Activated CD4-positive, CD25-positive, alpha-beta regulatory T cell (primary cell): ENCODE data around the gene COL23A1.
"Not testable (repeated sequence)": the region's sequence is repeated elsewhere in the genome, so short reads cannot be mapped to it uniquely, and the experiment has no call there.

Source experiments
- DNase-seq, 4 experiments: peaks; one replicate each; lab custom pipeline; 2025; lab: John Stamatoyannopoulos, UW

Gene COL23A1

DNA sequence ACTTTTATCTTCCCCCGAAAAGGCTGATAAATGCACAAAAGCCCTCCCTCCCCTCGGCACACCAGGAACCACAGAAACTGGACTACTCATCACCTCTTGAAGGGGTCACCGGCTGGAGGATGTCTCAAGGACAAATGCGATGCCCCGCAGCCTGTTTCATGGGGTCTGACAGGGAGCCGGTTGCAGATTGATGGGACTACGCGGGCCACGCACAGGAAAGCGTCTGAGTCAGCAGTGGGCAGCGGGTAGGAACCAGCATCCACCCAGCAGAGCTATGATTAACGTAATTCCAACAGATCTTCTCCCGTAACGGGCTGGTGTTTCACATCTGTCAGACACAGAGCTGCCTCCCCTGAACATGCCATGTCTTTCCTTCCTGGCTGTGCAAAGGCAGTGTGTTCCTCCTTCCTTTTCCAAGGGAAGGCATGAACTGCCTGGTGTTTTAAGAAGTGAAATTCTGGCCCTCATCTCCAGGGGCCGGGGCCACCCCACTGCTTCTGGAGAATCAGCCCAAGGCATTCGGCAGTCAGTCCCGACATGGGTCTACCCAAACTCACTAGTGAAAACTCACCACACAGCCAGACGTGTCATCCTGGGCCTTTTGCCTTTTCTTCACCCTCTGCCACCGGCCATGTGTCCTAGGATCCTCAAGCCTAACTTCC lies 213.1 kb downstream of the COL23A1 start:
- no peak for DNase-seq

DNA sequence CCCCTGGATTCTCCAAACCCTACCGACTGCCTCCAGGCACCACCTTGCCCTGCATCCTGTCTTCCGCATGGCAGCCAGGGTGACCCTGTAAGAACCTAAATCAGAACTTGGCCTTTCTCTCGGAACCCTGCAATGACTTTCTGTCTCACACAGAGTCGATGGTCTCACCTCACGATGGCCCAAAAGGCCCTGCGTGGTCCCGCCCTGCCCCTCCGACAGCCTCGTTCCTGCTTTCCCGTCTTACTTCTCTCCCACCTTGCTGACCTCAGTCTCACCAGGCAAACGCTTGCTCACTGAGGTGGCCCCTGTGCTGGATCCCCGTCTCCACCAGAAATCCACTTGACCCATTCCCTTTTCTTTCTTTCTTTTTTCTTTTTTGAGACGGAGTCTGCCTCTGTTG lies 214.8 kb downstream of the COL23A1 start:
- no peak for DNase-seq

DNA sequence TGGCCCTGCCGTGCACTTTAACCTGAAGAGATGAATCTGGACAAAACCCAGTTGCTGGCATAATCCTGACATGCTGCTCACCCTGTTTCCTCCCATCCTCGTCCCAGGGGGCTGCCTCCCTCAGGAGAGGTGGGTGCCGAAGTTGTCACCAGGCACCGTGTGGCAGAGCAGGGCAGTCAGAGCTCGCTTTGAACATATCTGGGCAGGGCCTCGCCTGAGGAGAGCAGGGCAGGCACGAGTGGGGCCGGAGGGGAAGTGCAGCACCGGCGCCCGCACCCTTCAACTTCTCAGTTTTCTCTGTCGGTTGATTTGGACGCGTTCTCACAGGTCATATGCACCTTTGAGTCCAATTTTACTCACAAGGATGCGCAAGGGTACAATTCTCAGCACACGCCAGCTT lies 216.5 kb downstream of the COL23A1 start:
- no peak for DNase-seq

DNA sequence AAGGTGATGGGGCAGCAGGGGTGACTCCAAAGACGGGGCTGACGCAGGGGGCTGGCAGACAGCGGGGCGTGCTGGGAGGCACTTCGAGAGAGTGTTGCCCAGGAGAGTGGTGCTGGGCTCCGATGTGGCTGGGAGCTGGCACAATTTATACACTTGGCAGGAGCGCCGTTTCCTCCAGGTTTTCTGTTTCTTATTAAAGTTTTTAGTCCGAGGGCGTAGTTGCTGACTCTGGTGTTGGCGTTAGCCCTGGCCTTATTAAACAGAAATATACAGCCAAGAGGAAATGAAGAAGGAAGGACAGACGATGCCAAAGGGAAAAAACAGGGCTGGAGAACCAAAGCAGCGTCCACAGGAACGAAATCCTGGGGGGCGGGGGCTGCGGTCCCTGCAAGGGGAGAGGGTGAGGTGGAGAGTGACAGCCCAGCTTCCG lies 218.0 kb downstream of the COL23A1 start:
- DNase-seq = no peak

DNA sequence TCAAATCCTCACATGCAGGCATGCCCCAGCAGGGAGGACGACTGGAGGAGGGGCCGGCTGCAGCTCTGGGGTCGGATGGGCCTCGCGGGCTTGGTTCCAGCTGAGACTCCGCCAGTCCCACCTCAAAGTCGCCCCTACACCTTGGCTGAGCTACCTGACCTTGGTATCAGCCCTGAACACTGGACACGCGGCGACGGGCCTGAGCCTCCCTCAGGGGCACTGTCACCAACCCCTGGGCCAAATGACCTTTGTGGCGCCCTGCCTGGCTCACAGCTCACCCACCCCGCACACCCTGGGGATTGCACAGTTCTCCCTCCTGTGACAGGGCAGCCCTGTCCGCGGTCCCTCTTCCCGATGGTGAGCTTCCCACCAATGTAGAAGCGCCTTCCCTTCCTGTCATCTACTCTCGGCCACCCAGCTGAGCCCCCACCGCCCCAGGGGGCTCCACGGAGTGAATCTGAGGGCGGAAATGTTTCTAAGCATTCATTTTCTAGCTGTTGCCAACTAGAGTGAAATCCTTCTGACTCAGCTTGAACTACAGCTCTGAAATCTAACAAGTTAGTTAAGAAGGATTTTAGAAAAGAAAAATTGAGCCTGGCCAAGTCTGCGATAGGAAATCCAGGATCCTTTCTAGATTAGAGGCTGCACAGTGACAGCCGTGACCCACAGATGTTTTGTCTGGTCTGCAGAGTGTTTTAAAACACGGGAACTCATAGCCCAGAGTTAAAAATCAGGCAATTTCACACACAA lies 218.7 kb downstream of the COL23A1 start:
- DNase-seq = no peak

DNA sequence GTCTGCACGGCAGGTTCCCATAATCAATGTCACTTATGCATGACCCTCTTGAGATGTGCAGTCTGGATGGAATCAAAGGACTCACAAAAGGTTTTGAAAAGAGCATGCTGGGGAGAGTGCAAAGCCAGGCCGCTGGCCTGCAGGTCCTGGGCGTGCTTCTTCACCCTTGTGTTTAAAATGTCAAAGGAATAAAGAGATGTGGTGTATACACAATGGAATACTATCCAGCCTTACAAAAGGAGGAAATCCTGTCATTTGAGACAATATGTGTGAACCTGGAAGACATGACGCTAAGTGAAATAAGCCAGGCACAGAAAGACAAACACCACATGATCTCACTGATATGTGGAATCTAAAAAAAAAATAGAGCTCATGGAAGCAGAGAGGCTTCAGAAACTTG lies 220.1 kb downstream of the COL23A1 start:
- no peak for DNase-seq

DNA sequence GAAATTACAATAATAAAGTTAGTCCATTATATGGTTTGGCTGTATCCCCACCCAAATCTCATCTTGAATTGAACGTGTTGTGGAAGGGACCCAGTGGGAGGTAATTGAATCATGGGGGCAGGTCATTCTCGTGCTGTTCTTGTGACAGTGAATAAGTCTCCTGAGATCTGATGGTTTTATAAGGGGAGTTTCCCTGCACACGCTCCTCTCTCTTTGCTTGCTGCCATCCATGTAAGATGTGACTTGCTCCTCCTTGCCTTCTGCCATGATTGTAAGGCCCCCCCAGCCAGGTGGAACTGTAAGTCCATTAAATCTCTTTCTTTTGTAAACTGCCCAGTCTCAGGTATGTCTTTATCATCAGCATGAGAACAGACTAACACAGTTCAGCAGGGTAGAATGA lies 220.7 kb downstream of the COL23A1 start:
- DNase-seq = not testable (repeated sequence)

DNA sequence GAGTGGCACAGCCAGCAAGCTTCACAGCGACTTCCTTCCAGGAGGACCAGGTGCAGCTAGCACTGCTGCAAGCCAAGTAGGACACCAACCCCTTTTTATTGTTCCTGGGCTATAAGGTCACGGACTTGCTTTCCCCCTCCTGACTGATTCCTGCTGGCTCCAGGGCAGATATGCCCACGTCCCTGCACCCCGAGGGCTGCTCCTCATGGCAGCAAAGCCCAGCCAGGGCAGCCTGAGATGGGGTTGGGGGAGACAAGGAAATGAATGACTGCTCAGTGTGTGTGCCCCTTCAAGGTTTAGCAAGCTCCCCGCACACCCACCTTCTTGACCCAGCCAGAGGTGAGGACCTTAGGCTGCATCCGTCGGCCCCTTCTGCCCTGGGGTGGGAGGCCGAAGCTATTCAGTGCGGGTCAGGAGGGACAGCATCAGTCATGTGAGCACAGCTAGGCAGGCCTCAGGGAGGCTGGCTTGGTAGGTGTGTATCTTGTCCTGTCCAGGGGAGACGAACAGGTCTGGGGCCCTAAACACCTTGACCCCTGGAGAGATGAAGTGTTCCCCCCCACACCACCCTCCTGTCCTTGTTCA lies 221.4 kb downstream of the COL23A1 start:
- DNase-seq = no peak

DNA sequence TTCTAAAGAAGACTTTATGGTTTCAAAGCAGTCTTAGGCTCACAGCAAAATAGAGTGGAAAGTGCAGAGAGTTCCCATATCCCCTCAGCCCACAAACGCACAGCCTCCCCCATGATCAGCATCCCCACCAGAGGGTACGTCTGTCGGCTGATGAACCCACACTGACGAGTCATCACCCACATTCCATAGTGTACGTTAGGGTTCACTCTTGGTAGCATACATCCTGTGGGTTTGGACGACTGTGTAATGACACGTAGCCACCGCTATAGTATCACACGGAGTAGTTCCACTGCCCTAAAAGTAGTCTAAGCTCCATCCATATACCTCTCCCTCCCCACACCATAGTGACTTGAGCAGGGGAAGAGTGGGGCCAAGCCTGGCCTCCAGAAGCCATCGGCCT lies 221.9 kb downstream of the COL23A1 start:
- DNase-seq = no peak

DNA sequence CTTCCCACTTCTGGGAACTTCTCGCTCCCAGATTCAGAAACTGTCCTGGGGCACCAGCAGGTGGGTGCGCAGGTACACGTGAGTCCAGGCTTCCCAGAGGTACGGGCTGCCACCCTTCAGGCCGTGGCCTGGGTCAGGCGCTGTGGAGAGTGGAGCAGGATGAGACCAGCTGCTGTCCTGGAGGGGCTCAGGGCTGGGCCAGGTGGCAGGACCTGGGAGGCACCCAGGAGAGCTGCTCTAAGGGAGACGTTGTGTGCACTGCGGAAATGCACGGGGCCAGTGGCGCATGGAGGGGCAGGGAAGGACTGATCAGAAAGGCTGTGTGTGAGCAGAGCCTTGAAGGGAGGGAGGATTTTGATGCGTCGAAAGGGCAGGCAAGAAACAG lies 222.5 kb downstream of the COL23A1 start:
- DNase-seq = no peak

DNA sequence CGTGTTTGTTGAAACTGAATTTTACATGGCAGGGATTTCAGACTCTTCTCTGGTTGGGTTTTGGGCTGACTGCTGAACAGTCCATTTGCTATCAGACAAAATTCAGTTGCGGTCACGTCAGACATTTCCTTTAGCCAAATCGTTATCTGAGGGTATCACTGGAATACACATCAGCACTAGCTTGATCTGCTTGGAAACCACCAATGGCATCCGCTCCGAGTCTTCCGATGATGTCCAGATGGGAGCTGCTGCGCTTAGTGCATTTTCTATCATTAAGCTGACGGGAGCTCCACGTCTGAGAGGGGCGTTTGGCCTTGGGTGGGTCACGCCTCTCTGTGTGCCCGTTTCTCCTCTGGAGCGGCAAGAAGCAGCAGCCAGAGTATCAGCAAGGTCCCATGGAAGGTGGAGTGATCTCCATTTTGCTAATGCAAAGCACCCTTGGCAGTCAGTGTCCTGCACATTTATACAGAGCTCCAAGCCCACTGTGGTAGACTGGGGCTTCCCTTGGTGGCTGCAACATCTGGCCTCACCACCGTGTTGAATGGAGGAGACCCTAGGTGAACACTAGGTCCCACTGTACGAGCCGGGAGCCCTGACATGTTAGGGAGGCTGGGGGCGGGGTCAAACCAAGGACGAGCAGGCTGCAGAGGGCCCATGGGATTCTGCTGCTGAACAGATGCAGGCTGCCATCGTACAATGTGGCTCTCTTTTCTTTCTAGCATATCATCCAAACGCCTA lies 223.0 kb downstream of the COL23A1 start:
- DNase-seq = no peak

DNA sequence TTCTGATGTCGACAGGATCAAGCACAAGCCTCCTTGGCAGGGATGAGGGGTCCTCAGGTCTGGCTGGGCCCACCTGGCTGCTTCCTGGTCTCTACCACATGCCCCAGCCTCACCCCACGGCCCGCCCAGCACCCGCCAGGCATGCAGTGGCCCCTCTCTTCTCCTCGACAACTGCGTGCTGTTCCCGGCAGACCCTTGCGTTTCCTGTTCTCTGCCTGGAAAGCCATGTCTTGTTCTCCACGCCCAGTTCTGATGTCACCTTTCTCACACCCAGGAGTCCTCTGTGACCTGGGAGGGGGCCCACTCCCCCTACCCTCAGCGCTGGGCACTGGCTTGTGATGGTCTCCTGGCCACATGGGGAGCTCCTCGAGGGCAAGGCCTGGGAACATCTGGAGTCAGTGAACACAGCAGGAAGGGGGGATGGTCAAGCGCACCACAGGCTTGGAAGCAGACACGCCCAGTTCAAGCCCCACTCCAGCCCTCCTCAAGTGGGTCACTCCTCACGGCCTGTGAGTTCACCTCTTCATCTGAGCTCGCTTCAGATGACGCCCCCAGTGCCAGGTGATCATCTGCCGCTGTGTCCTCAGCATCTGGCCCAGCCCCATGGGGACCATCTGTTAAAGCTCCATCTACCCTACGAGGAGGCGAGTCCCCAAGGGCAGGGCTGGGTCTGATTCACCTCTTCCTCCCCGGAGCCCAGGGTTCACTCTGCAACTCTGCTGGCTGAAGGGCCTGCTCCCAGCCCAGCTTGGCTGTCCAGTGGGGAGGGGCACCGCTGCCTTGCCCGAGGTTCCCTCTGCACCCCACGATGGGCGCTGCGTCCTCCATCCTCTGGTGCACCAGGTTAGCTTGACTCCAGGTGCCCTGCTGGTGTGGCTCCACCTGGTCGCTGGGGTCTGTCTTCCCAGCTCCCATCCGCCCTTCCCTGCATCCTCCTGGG lies 224.4 kb downstream of the COL23A1 start:
- DNase-seq = no peak

DNA sequence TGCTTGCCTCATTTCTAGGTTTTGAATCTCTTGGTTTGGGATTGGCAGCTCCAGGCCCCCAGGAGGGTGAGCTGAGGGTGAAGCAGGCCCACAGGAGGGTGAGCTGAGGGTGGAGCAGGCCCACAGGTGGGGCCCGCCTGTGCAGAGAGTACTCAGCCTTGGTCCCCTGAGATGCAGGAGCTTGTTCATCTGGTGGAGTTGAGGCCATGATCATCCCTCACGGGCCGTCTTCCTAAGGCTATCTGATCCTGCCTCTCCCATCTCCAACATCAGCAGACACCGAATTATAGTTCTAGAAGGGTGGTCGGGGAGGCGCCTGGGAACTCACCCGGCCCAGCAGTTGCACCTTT lies 225.9 kb downstream of the COL23A1 start:
- DNase-seq = no peak

DNA sequence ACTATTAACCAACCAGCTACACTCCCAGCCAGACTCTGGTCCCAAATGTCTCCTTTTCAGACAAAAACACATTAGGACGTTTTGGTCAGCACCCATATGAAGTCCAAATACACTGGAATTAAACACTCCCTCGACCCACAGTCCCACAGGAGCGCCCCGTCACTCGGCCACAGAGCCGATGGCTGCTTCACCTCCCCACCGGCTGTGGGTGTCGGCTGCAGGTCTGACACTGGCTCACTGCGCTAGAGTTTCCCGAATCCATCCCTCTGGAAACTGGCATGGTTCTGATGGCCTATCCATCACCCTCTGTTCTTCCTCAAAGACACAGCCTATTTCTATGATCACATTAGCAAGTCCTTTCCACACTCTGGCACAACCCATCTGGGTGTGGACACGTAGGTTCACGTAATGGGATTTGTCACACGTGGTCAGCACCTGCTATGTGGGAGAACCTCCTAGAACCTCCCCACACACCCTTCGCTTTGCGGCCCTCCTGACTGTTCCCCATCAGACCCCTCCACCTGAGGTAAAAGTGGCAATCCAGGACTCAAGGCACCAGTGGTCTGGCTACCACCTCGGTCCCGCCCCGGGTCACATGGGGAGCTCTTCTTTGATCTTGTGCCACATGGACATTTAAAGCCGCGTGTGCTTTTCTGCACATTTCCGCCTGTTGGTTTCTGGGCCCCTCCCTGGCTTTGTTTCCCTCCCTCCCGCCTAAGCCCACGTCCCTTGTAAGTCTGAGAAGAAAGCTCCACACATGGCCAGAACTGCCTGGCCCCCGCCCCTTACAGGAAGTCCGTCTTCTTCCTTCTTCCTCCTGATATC lies 226.5 kb downstream of the COL23A1 start:
- DNase-seq = no peak

DNA sequence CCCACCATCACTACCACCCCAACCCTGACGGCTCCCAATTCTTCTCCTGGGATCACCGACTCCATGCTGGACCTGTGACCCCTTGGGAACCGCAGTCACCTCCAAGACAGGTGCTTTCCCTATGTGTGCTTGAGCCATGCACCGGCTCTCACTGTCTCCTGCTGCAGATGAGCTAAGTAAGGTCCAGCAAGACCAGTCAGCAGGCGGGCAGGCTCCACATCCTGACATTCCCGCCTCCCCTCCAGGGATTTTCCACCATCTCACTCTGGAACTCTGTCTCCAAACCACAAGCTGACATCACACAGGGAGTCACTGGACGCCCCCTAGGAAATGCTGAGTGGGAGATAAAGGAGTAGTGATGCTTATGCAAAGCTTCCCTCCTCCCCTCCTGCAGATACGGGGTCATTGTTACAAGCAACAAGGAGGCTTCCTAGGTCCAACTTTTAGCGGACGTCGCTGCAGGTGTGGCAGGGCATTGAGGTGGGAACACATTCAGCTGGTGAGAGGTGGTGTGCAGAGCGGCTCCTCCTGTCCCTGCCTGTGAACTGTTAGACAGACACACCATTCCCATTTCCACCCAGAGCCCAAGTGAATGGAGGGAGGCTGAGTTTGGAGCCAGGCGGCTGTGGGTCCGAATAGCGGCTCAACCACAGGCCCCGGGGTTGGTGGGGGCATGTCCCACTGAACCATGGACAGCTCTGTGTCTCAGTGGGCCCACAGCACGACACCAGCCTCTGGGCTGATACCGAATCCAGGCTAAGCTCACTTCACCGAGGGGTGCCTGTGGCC lies 228.3 kb downstream of the COL23A1 start:
- no peak for DNase-seq

DNA sequence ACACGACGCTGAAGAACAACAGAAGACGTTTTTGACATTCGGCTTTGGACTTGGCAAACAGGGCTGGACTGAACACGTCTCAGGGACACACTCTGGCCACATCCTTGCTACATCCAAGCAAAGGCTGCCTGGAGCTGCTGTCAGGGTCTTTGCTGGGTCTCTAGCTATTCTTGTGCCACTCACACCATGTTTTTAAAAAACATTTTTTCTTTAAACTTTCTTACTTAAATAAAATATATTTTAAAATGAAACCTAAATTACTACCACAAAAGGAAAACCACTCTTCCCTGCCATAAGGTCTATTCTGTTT lies 229.3 kb downstream of the COL23A1 start:
- no peak for DNase-seq

DNA sequence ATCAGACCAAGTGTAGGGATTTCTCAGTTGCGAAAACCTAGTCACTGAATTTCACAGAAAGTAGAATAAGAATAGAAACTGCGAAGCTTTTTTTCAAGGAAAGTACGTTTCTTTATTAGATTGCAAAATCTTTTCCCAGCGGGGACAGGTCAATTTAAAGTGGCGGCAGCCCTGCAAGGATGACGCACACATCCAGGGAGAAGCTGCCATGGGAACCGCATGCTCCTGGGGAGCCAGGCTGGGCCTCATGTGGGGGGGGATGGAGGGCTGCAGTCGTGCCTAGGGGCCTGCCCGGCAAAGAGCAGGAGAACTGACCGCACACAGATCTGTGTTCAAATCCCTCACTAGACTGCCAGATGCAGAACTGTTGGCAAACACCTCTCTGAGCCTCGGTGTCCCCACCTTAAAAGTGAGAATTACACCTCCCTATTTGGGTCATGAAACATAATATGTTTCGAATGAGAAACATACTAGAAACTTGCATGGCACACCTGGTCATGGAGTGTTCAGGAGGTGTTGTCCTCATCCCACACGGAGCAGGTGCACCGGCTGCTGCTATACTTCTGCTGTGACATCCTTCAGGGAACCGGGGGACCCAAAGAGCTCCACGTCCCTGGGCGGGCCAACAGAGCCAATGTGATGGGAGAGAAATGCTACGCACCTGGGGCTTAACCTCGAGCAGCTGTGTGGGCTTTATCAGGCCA lies 229.8 kb downstream of the COL23A1 start:
- DNase-seq = no peak

DNA sequence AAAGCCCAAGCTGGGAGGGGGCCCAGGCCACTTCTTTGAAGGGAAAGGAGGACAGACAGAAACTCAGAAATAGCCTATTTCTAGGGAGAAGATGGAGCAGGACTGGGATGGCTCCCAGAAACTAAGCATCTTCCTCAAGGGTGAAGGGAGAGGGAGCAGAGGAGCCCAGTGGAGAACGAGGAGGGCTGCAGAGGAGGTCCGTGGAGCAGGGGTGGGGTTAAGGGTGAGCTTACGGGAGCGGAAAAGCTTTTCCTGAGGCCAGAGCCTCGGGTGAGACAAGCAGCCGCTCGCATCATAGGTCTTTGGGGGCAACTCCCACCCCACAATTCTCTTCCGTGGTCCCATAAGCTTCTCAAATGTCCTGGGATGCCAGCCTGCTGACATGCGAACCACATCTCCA lies 230.5 kb downstream of the COL23A1 start:
- no peak for DNase-seq

DNA sequence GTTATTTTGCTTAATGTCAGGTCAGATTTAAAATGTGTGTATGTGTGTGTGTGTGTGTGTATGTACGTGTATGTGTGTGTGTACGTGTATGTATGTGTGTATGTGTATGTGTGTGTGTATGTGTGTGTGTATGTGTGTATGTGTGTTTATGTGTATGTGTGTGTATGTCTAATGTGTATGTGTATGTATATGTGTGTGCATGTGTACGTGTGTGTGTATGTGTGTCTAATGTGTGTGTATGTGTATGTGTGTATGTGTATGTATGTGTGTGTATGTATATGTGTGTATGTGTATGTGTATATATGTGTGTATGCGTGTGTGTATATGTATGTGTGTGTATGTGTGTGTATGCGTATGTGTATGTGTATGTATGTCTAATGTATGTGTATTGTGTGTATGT lies 232.5 kb downstream of the COL23A1 start:
- no peak for DNase-seq

DNA sequence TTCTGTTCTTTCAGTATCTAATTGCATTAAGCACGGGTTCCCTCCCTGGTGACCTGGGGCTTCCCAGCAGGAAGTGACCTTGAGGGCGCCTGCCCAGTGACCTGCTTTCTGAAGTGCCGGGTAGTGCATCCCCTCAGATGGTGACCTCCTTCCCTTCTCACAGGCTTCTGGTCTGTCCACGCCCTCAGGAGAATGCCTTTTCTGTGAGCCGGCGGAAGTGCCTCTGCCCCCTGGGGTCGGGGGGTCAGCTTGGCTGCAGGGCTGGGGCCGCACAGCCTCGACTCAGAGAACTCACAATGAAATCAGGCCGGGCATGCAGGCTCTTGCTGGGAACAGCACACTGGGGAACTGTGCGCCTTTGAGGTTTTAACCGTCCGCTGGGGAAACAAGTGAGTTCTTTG lies 233.1 kb downstream of the COL23A1 start:
- DNase-seq = no peak
